Gastrocnemius medialis (tissue), 4 donors: Measurements from ENCODE around the gene CD5L.

ENCODE experiments used
- POLR2A ChIP-seq, 2 donors: fragments of 450-650 bp; IDR thresholded peaks; one replicate each; pipeline ENCODE4 v1.6.1; 2017; ENCODE audit warnings: antibody characterized with exemption in 2 of 2, mild to moderate bottlenecking in 2 of 2, moderate library complexity in 2 of 2
- TF ChIP-seq, protein P1 (sequence below), 5 experiments: fragments of 450-650 bp in 3 of 5; fragments of 200-600 bp in 2 of 5; sonication (generic) in 2 of 5; IDR thresholded peaks in 4 of 5; conservative IDR thresholded peaks in 1 of 5; 1 replicate in 4 of 5; 2 replicates in 1 of 5; pipeline ENCODE4 v1.5.1; 2016 to 2019; ENCODE audit warnings: antibody characterized with exemption in 5 of 5, mild to moderate bottlenecking in 3 of 5, moderate library complexity in 3 of 5

DNA sequence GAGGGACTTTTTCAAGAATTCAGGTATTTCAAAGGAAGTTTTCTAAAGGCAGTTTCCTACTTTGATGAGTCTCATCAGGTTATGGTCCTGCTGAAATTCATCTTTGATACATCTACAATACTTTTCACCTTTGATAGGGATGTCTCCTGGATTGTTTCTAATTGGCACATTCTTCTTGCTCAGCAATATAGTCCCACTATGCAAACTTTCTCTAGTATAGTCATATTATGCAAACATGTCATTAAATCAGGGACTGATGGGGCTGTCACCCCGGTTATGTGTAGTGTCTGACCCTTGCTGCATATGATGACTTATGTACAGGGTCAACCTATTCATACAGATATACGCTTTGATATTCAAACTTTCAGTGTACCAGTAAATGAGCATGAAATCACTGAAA, 21.3 kb downstream of the CD5L start:
- TF ChIP-seq, protein P1, sequence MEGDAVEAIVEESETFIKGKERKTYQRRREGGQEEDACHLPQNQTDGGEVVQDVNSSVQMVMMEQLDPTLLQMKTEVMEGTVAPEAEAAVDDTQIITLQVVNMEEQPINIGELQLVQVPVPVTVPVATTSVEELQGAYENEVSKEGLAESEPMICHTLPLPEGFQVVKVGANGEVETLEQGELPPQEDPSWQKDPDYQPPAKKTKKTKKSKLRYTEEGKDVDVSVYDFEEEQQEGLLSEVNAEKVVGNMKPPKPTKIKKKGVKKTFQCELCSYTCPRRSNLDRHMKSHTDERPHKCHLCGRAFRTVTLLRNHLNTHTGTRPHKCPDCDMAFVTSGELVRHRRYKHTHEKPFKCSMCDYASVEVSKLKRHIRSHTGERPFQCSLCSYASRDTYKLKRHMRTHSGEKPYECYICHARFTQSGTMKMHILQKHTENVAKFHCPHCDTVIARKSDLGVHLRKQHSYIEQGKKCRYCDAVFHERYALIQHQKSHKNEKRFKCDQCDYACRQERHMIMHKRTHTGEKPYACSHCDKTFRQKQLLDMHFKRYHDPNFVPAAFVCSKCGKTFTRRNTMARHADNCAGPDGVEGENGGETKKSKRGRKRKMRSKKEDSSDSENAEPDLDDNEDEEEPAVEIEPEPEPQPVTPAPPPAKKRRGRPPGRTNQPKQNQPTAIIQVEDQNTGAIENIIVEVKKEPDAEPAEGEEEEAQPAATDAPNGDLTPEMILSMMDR (IDR thresholded peaks at IDR 0.05 in 4 of 5, conservative IDR thresholded peaks at IDR 0.05 in 1 of 5), result no peak
- TF ChIP-seq POLR2A (IDR thresholded peaks at IDR 0.05), result no peak
